Measurements from ENCODE around the gene OPRL1. TPM values are rescaled to one million over a fixed set of nuclear protein-coding genes. Genes with fewer than 3 reads are reported as not detected.
A peak's percentile ranks its signal among the peaks of the same experiment; 100 is the strongest.

OPRL1 gene
- total and polyA plus RNA-seq, 2 donors (not counting 1 experiment from before 2014, with no cell fraction given), result 3.5 to 6.2 TPM

GRCh38 chr20:64074184-64074789 lies 5.6 kb upstream of the OPRL1 start:
- Histone ChIP-seq H3K9me3 (ENCODE audit: control extremely low read depth in 1 of 3, control insufficient read depth in 2 of 3, insufficient read depth in 1 of 3, low read length in 2 of 3) (no peaks in the 10 kb centered on the region), H3K4me1 (ENCODE audit: control insufficient read depth in 2 of 2, insufficient read depth in 2 of 2, low read length in 2 of 2) (peaks cover 26 to 76% of the 10 kb centered on the region in 2 donors), H3K4me2 (replicated peaks; ENCODE audit: low read depth, low read length, poor library complexity, severe bottlenecking) (no peak overlapping the region), H3K36me3 (replicated peaks in 1 of 2; ENCODE audit: control extremely low read depth in 1 of 2, control insufficient read depth in 1 of 2, extremely low read depth in 1 of 2, insufficient read depth in 2 of 2, low read length in 1 of 2) (peaks cover 0 to 48% of the 10 kb centered on the region in 2 experiments), H3K4me3 (ENCODE audit: control extremely low read depth in 1 of 5, extremely low read depth in 1 of 5, insufficient read depth in 1 of 5, low read depth in 2 of 5, low read length in 4 of 5) (no peak overlapping the region), H3K9ac (ENCODE audit: low read length) (no peak overlapping the region), H3K79me2 (ENCODE audit: control insufficient read depth, insufficient read depth, low read length) (peaks cover 30% of the 10 kb centered on the region), H3K27ac (ENCODE audit: low read length in 2 of 2) (no peak overlapping the region), H4K20me1 (ENCODE audit: control insufficient read depth, insufficient read depth, low read length, poor library complexity, severe bottlenecking) (peaks cover 78% of the 10 kb centered on the region), H2AFZ (ENCODE audit: insufficient read depth, low read depth, low read length, poor library complexity, severe bottlenecking) (no peak overlapping the region), H3K27me3 (replicated peaks in 1 of 4; ENCODE audit: control extremely low read depth in 1 of 4, control insufficient read depth in 3 of 4, insufficient read depth in 4 of 4, low read length in 3 of 4) (no peaks in the 10 kb centered on the region)
- H3K4me3 Mint-ChIP-seq, result no peak overlapping the region
- peak; percentile 28 for DNase-seq
- H3K27ac Mint-ChIP-seq, result peak overlapping the region; percentile 50
- ChIA-PET POLR2A (interaction anchor here (0.6 to 0.7 kb wide), 3 partner anchors 12 to 114 kb away, joined by 3 to 4 read pairs (median 4); no protein-coding TSS in a partner anchor), CTCF (interaction anchor here (0.6 to 1.0 kb wide), 3 partner anchors 12 to 331 kb away, joined by 3 read pairs; partner anchors contain the start of gene PRPF6)
- H3K27me3 Mint-ChIP-seq, result no peaks in the 10 kb centered on the region
- H3K4me1 Mint-ChIP-seq, result peaks cover 57% of the 10 kb centered on the region
- 73% methylated on average over 28 of the region's 28 CpGs for WGBS (ENCODE audit: insufficient coverage)
- intact Hi-C loops (cut with micrococcal nuclease), result no loop called here
- no peak for ATAC-seq (ENCODE audit: low read depth)
- no peaks in the 10 kb centered on the region for H3K9me3 Mint-ChIP-seq (ENCODE audit: insufficient read depth)
- no peak for TF ChIP-seq CTCF (IDR thresholded peaks at IDR 0.05)
- TF ChIP-seq EZH2 (IDR thresholded peaks at IDR 0.05; ENCODE audit: borderline replicate concordance, insufficient read depth, low read depth, low read length, poor library complexity, severe bottlenecking), result no peak

- TF ChIP-seq CTCF (IDR thresholded peaks at IDR 0.05), result no peak
- TF ChIP-seq EZH2 (IDR thresholded peaks at IDR 0.05; ENCODE audit: borderline replicate concordance, insufficient read depth, low read depth, low read length, poor library complexity, severe bottlenecking), result no peak
- peaks cover 25% of the 10 kb centered on the region for H3K79me2 ChIP-seq (ENCODE audit: control insufficient read depth, insufficient read depth, low read length)
- ChIA-PET CTCF (interaction anchor here (0.6 to 8.2 kb wide), 2 partner anchors 35 to 332 kb away, joined by 3 to 65 read pairs; no protein-coding TSS in a partner anchor), POLR2A (interaction anchor here (0.5 to 0.7 kb wide), 3 partner anchors 12 to 1230 kb away, joined by 3 to 4 read pairs (median 3); no protein-coding TSS in a partner anchor)
- no peaks in the 10 kb centered on the region for H3K9me3 Mint-ChIP-seq (ENCODE audit: insufficient read depth)
- H4K20me1 ChIP-seq (ENCODE audit: control insufficient read depth, insufficient read depth, low read length, poor library complexity, severe bottlenecking), result peaks cover 71% of the 10 kb centered on the region
- H3K4me1 ChIP-seq (ENCODE audit: control insufficient read depth in 2 of 2, insufficient read depth in 2 of 2, low read length in 2 of 2), result peaks cover 19 to 70% of the 10 kb centered on the region in 2 donors
- H3K4me1 Mint-ChIP-seq, result peaks cover 52% of the 10 kb centered on the region
- DNase-seq (no peak), ATAC-seq (ENCODE audit: low read depth) (no peak)
- no peak overlapping the region for H2AFZ ChIP-seq (ENCODE audit: insufficient read depth, low read depth, low read length, poor library complexity, severe bottlenecking)
- no peak overlapping the region for H3K4me3 ChIP-seq (ENCODE audit: control extremely low read depth in 1 of 5, extremely low read depth in 1 of 5, insufficient read depth in 1 of 5, low read depth in 2 of 5, low read length in 4 of 5)
- no peak overlapping the region for H3K4me3 Mint-ChIP-seq
- H3K9me3 ChIP-seq (ENCODE audit: control extremely low read depth in 1 of 3, control insufficient read depth in 2 of 3, insufficient read depth in 1 of 3, low read length in 2 of 3), result no peaks in the 10 kb centered on the region
- no peak overlapping the region for H3K4me2 ChIP-seq (replicated peaks; ENCODE audit: low read depth, low read length, poor library complexity, severe bottlenecking)
- peaks cover 0 to 48% of the 10 kb centered on the region in 2 experiments for H3K36me3 ChIP-seq (replicated peaks in 1 of 2; ENCODE audit: control extremely low read depth in 1 of 2, control insufficient read depth in 1 of 2, extremely low read depth in 1 of 2, insufficient read depth in 2 of 2, low read length in 1 of 2)
- WGBS (ENCODE audit: insufficient coverage), result 95% methylated on average over 8 of the region's 8 CpGs
- H3K27me3 Mint-ChIP-seq, result no peaks in the 10 kb centered on the region
- no peaks in the 10 kb centered on the region for H3K27me3 ChIP-seq (replicated peaks in 1 of 4; ENCODE audit: control extremely low read depth in 1 of 4, control insufficient read depth in 3 of 4, insufficient read depth in 4 of 4, low read length in 3 of 4)
- H3K27ac Mint-ChIP-seq, result peak overlapping the region; percentile 72
- intact Hi-C loops (cut with micrococcal nuclease), result loop anchor here (5.0 kb wide), 2 partner anchors 118 to 182 kb away; partner anchors contain the start of genes PCMTD2 and UCKL1
- no peak overlapping the region for H3K9ac ChIP-seq (ENCODE audit: low read length)
- H3K27ac ChIP-seq (ENCODE audit: low read length in 2 of 2), result peak overlapping the region in 1 of 2 donors; percentile 9
Observed at GRCh38 chr20:64074963-64075362, 4.9 kb upstream of the OPRL1 start.

Data from B cell (primary cell).